Heart left ventricle (tissue), 16 donors: ENCODE data around the gene VSTM5. TPM values are rescaled to one million over a fixed set of nuclear protein-coding genes. Genes with fewer than 3 reads are reported as not detected.

ENCODE experiments used
- ATAC-seq, 4 donors: fragments of 200-7000 bp; cut with Tn5 transposase; one replicate each; pipeline ENCODE4 v1.9.1; 2020 to 2022; ENCODE audit warnings: moderate library complexity in 4 of 4, mild to moderate bottlenecking in 3 of 4, moderate number of reproducible peaks in 1 of 4
- DNase-seq, 5 donors: peaks; one replicate each; pipeline ENCODE4 v3.0.0-alpha.2; 2020
- H3K27ac ChIP-seq, 12 donors: fragments of 200-600 bp; sonication (generic) in 4 of 12; one replicate each; pipeline versions ENCODE4 v1.5.0 to v1.8.0; 2016 to 2022; ENCODE audit warnings: mild to moderate bottlenecking in 2 of 12
- H3K27me3 ChIP-seq, 9 donors: fragments of 200-600 bp; sonication (generic) in 2 of 9; one replicate each; pipeline versions ENCODE4 v1.5.1 to v1.8.0; 2016 to 2022; ENCODE audit warnings: mild to moderate bottlenecking in 3 of 9
- H3K36me3 ChIP-seq, 9 donors: fragments of 200-600 bp; sonication (generic) in 2 of 9; one replicate each; pipeline versions ENCODE4 v1.5.0 to v1.8.0; 2018 to 2022; ENCODE audit warnings: mild to moderate bottlenecking in 2 of 9
- H3K4me1 ChIP-seq, 12 donors: fragments of 200-600 bp; sonication (generic) in 4 of 12; one replicate each; pipeline versions ENCODE4 v1.5.0 to v1.8.0; 2016 to 2022; ENCODE audit warnings: mild to moderate bottlenecking in 3 of 12
- H3K4me3 ChIP-seq, 12 donors: fragments of 200-600 bp; sonication (generic) in 4 of 12; one replicate each; pipeline versions ENCODE4 v1.5.0 to v1.8.0; 2017 to 2022; ENCODE audit warnings: mild to moderate bottlenecking in 9 of 12, moderate library complexity in 4 of 12
- H3K9me3 ChIP-seq, 12 donors: fragments of 200-600 bp; sonication (generic) in 4 of 12; one replicate each; pipeline versions ENCODE4 v1.5.0 to v1.8.0; 2016 to 2022; ENCODE audit warnings: mild to moderate bottlenecking in 1 of 12
- CTCF ChIP-seq, 12 donors: fragments of 200-600 bp; sonication (generic) in 4 of 12; IDR thresholded peaks; one replicate each; pipeline versions ENCODE4 v1.5.0 to v1.8.0; 2018 to 2022; ENCODE audit warnings: antibody characterized with exemption in 12 of 12, mild to moderate bottlenecking in 5 of 12
- POLR2A ChIP-seq, 2 donors: fragments of 450-650 bp; IDR thresholded peaks; one replicate each; pipeline ENCODE4 v1.6.1; 2017; ENCODE audit warnings: antibody characterized with exemption in 2 of 2, mild to moderate bottlenecking in 2 of 2, moderate library complexity in 2 of 2
- WGBS, 4 donors: extraction: QIAGEN DNeasy Blood & Tissue Kit in 2 of 4; methylation state at CpG; one replicate each; pipeline versions ENCODE4 v1.1.5 to v1.1.7; 2013 to 2018; 5-methylcytosine and 5-hydroxymethylcytosine counted together
- intact Hi-C, 10 donors: fragments of 100-400 bp; cut with DNase I; formaldehyde crosslinking; loops; one replicate each; pipeline versions ENCODE4 v1.11.1 to v1.14.2; 2022
- polyA plus RNA-seq, 2 donors: library from polyadenylated mRNA; stranded (reverse); fragments of 200-250 nt; gene quantifications; one replicate each; pipeline ENCODE4 v1.2.3, GENCODE V29; 2013
- total RNA-seq, 9 donors: library from RNA; depleted of rRNA in 2 of 9; stranded (reverse); fragments of >200 nt in 2 of 9; fragmentation: NEBNext Ultra II Directional in 3 of 9; extraction: Animal tissue kit (Norgen Biotek cat#: 25700) in 3 of 9; gene quantifications; one replicate each; pipeline versions ENCODE4 v1.1.0 to v1.2.4, GENCODE V29; 2016 to 2023
- donor health status: ischemic (EF 13 %, LVEDD 7.1; RV severe dilation, severe dysfunction).
- donor health status: healthy with polysubstance abuse.
- donor health status: DM: no; HTN: yes; CAD: no.
- donor health status: DM: no; HTN: no; CAD: no.
- donor health status: ischemic (EF 25% LVEDD 6.9; RV normal size, moderate dysfunction).
- donor health status: ischemic (EF 25% LVEDD 5.7; RV mildly dilated, moderate dysfunction).
- donor health status: healthy.
- donor health status: DM: yes; HTN: yes; CAD: no.
- donor health status: ischemic (EF 35%, LVEDD 5.7; RV mildly dilated, moderate dysfunction).
- donor health status: nonischemic (EF 11% LVEDD 7.7; RV severe dilation, severe dysfunction).
- donor health status: DM: yes; HTN: yes; CAD: no.
- donor health status: PGD.
- donor health status: ischemic (EF 29% LVEDD 5.4; RV normal size, mild dysfunction).
- donor health status: nonischemic (EF 23%, LVEDD 6.1; RV moderate dilation, normal function).

Gene VSTM5
- total and polyA plus RNA-seq, 11 donors: 0.04 to 0.16 (median 0.08) TPM; not detected in 7

- Histone ChIP-seq H3K4me1 (peaks cover 0 to 16% (median 0%) of the 10 kb centered on the region in 12 donors), H3K4me3 (no peak overlapping the region), H3K27ac (no peak overlapping the region), H3K36me3 (peaks cover 0 to 6% (median 0%) of the 10 kb centered on the region in 9 donors), H3K27me3 (no peaks in the 10 kb centered on the region), H3K9me3 (no peaks in the 10 kb centered on the region)
- DNase-seq (no peak), ATAC-seq (no peak)
- intact Hi-C loops: no loop called here
- 65 to 79% (median 71%) methylated on average over 2 of the region's 2 CpGs for WGBS, 4 donors
- TF ChIP-seq CTCF (IDR thresholded peaks at IDR 0.05) (no peak), POLR2A (IDR thresholded peaks at IDR 0.05) (no peak)
Measured at GRCh38 chr11:93821617-93822016, 28.8 kb downstream of the VSTM5 start.

GRCh38 chr11:93820847-93821246, 29.6 kb downstream of the VSTM5 start:
- H3K4me1 ChIP-seq: peaks cover 0 to 16% (median 0%) of the 10 kb centered on the region in 12 donors
- H3K9me3 ChIP-seq: no peaks in the 10 kb centered on the region
- intact Hi-C loops: no loop called here
- no peak overlapping the region for H3K27ac ChIP-seq
- WGBS, 4 donors: 88 to 92% (median 90%) methylated on average over 14 of the region's 14 CpGs
- ATAC-seq (no peak), DNase-seq (no peak)
- no peaks in the 10 kb centered on the region for H3K27me3 ChIP-seq
- H3K36me3 ChIP-seq: peaks cover 0 to 10% (median 0%) of the 10 kb centered on the region in 9 donors
- no peak overlapping the region for H3K4me3 ChIP-seq
- TF ChIP-seq CTCF (IDR thresholded peaks at IDR 0.05): no peak
- no peak for TF ChIP-seq POLR2A (IDR thresholded peaks at IDR 0.05)

GRCh38 chr11:93819966-93820695, 30.3 kb downstream of the VSTM5 start:
- H3K27me3 ChIP-seq: no peaks in the 10 kb centered on the region
- H3K27ac ChIP-seq: no peak overlapping the region
- no peak overlapping the region for H3K4me3 ChIP-seq
- TF ChIP-seq POLR2A (IDR thresholded peaks at IDR 0.05) (no peak), CTCF (IDR thresholded peaks at IDR 0.05) (no peak)
- no peaks in the 10 kb centered on the region for H3K9me3 ChIP-seq
- H3K36me3 ChIP-seq: peaks cover 0 to 16% (median 3%) of the 10 kb centered on the region in 9 donors
- peaks cover 0 to 16% (median under 1%) of the 10 kb centered on the region in 12 donors for H3K4me1 ChIP-seq
- no peak for DNase-seq
- intact Hi-C loops: no loop called here
- no peak for ATAC-seq
- WGBS, 4 donors: 78 to 85% (median 85%) methylated on average over 7 to 8 of the region's 8 CpGs

GRCh38 chr11:93817426-93818348, 32.7 kb downstream of the VSTM5 start:
- no peak overlapping the region for H3K4me3 ChIP-seq
- H3K9me3 ChIP-seq: no peaks in the 10 kb centered on the region
- intact Hi-C loops: no loop called here
- WGBS, 4 donors: 29 to 40% (median 33%) methylated on average over 4 of the region's 4 CpGs
- peaks cover 0 to 19% (median 3%) of the 10 kb centered on the region in 12 donors for H3K4me1 ChIP-seq
- peak in 2 of 4 donors; percentile 83 to 88 for ATAC-seq
- no peak for DNase-seq
- H3K27ac ChIP-seq: no peak overlapping the region
- H3K36me3 ChIP-seq: peaks cover 0 to 41% (median 27%) of the 10 kb centered on the region in 9 donors
- TF ChIP-seq CTCF (IDR thresholded peaks at IDR 0.05) (no peak), POLR2A (IDR thresholded peaks at IDR 0.05) (no peak)
- no peaks in the 10 kb centered on the region for H3K27me3 ChIP-seq
